MM.1S (cell line): ENCODE measurements around the gene HMX1.

ENCODE experiments used
- DNase-seq: peaks from one replicate; pipeline ENCODE4 v3.0.0-alpha.2; 2015
- H2AFZ ChIP-seq: fragments of 300-600 bp; sonication (generic); 2 replicates; pipeline ENCODE4 v1.6.0; 2016; ENCODE audit warnings: antibody characterized with exemption, low read length
- H3F3A ChIP-seq: fragments of 300-600 bp; sonication (generic); 2 replicates; pipeline ENCODE4 v1.6.1; 2016; ENCODE audit warnings: mild to moderate bottlenecking, antibody characterized with exemption, low read length, moderate library complexity, mixed read lengths; ENCODE audit not compliant: insufficient read depth
- H3K27ac ChIP-seq: fragments of 300-600 bp; sonication (generic); 2 replicates; pipeline ENCODE4 v1.5.1; 2016; ENCODE audit warnings: mild to moderate bottlenecking, low read length
- H3K27me3 ChIP-seq: fragments of 300-600 bp; sonication (generic); replicated peaks from 2 replicates; pipeline ENCODE4 v1.6.0; 2016; ENCODE audit warnings: low read length; ENCODE audit not compliant: insufficient read depth
- H3K36me3 ChIP-seq: fragments of 300-600 bp; sonication (generic); replicated peaks from 2 replicates; pipeline ENCODE4 v1.6.1; 2016; ENCODE audit warnings: mild to moderate bottlenecking, low read length, mixed read lengths; ENCODE audit not compliant: insufficient read depth
- H3K4me1 ChIP-seq: fragments of 300-600 bp; sonication (generic); 2 replicates; pipeline ENCODE4 v1.6.1; 2016; ENCODE audit warnings: low read length, mixed read lengths
- H3K4me2 ChIP-seq: fragments of 300-600 bp; sonication (generic); 2 replicates; pipeline ENCODE4 v1.6.0; 2016; ENCODE audit warnings: low read depth, low read length
- H3K4me3 ChIP-seq: fragments of 300-600 bp; sonication (generic); 2 replicates; pipeline ENCODE4 v1.5.1; 2016; ENCODE audit warnings: low read length, mixed read lengths
- H3K79me2 ChIP-seq: fragments of 300-600 bp; sonication (generic); 2 replicates; pipeline ENCODE4 v1.6.1; 2016; ENCODE audit warnings: mixed run types, low read length, mixed read lengths
- H3K9ac ChIP-seq: fragments of 300-600 bp; sonication (generic); 2 replicates; pipeline ENCODE4 v1.6.1; 2016; ENCODE audit warnings: low read length, mixed read lengths
- H3K9me2 ChIP-seq: fragments of 300-600 bp; sonication (generic); replicated peaks from 2 replicates; pipeline ENCODE4 v1.6.1; 2016; ENCODE audit warnings: mild to moderate bottlenecking, low read length, mixed read lengths; ENCODE audit not compliant: insufficient read depth
- H3K9me3 ChIP-seq: fragments of 300-600 bp; sonication (generic); replicated peaks from 2 replicates; pipeline ENCODE4 v1.6.1; 2016; ENCODE audit warnings: mild to moderate bottlenecking, low read length, mixed read lengths; ENCODE audit not compliant: insufficient read depth
- H4K20me1 ChIP-seq: fragments of 300-600 bp; sonication (generic); 2 replicates; pipeline ENCODE4 v1.6.1; 2016; ENCODE audit warnings: mild to moderate bottlenecking, low read length, moderate library complexity, mixed read lengths; ENCODE audit not compliant: insufficient read depth
- EZH2 ChIP-seq: fragments of 300-600 bp; sonication (generic); optimal IDR thresholded peaks from 2 replicates; pipeline ENCODE3; 2017; ENCODE audit warnings: low read depth, mild to moderate bottlenecking, antibody characterized with exemption, low read length, mixed read lengths
- EZH2phosphoT487 ChIP-seq: fragments of 300-600 bp; sonication (generic); IDR thresholded peaks from 2 replicates; pipeline ENCODE4 v1.6.1; 2018; ENCODE audit warnings: antibody characterized with exemption, low read length
- TF ChIP-seq, protein P1 (sequence below): fragments of 300-600 bp; sonication (generic); IDR thresholded peaks from 2 replicates; pipeline ENCODE4 v1.5.1; 2016; ENCODE audit warnings: antibody characterized with exemption, low read length, mixed read lengths

The HMX1 gene

DNA sequence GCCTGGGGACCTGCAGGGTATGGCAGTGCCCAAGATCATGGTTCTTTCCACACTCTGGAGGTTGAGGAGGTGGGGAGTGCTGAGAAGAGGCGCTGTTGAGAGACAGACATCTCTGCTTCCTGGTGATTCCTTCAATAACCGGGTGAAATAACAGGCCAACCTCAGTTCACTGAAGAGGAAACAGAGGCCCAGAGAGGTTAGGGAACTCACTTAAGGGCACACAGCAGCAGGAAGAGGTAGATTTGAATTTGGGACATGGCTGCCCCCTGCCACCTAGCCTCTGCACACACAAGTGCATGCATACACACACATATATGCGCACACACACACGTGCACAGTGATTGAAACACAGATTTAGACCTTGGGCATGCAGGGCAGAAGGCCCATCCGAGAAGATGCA, 24.9 kb upstream of the HMX1 start:
- H3K4me1 ChIP-seq = no peaks in the 10 kb centered on the region
- peaks cover 95% of the 10 kb centered on the region for H3K27me3 ChIP-seq
- H3K9me2 ChIP-seq = no peaks in the 10 kb centered on the region
- H3K4me3 ChIP-seq = no peak overlapping the region
- DNase-seq = no peak
- H3K4me2 ChIP-seq = no peak overlapping the region
- peaks cover 4% of the 10 kb centered on the region; the same call in 1 of the 2 replicates for H3K9me3 ChIP-seq
- H4K20me1 ChIP-seq = no peaks in the 10 kb centered on the region
- no peak overlapping the region for H2AFZ ChIP-seq
- no peaks in the 10 kb centered on the region for H3K36me3 ChIP-seq
- no peaks in the 10 kb centered on the region for H3K79me2 ChIP-seq
- no peak overlapping the region for H3K9ac ChIP-seq
- H3K27ac ChIP-seq = no peak overlapping the region
- no peak for TF ChIP-seq EZH2
- TF ChIP-seq, protein P1, sequence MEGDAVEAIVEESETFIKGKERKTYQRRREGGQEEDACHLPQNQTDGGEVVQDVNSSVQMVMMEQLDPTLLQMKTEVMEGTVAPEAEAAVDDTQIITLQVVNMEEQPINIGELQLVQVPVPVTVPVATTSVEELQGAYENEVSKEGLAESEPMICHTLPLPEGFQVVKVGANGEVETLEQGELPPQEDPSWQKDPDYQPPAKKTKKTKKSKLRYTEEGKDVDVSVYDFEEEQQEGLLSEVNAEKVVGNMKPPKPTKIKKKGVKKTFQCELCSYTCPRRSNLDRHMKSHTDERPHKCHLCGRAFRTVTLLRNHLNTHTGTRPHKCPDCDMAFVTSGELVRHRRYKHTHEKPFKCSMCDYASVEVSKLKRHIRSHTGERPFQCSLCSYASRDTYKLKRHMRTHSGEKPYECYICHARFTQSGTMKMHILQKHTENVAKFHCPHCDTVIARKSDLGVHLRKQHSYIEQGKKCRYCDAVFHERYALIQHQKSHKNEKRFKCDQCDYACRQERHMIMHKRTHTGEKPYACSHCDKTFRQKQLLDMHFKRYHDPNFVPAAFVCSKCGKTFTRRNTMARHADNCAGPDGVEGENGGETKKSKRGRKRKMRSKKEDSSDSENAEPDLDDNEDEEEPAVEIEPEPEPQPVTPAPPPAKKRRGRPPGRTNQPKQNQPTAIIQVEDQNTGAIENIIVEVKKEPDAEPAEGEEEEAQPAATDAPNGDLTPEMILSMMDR = no peak
- TF ChIP-seq EZH2phosphoT487 = no peak
- H3F3A ChIP-seq = no peaks in the 10 kb centered on the region

DNA sequence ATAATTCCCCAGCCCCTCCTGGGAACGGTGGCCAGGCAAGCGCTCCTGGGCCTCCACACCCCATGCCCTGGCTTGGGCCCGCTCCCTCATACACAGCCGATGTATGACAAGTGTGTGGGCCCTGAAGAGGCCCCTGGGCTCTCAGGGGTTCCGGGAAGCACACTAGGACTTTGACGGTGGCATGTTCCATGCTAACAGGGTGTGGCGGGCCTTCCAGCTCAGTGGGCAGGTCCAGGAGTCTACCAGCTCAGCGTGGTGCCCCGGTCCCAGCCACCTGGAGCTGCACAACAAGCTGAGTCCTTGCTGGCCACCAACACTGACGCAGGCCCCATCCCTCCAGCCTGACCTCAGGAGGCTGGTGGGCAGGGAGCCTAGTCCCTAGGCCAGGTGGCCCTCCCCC, 24.4 kb upstream of the HMX1 start:
- H3K4me3 ChIP-seq = no peak overlapping the region
- H3K27me3 ChIP-seq = peaks cover 95% of the 10 kb centered on the region
- H3K27ac ChIP-seq = no peak overlapping the region
- H3K79me2 ChIP-seq = no peaks in the 10 kb centered on the region
- no peaks in the 10 kb centered on the region for H4K20me1 ChIP-seq
- no peak for TF ChIP-seq EZH2
- TF ChIP-seq, protein P1 = no peak
- TF ChIP-seq EZH2phosphoT487 = no peak
- H3K4me1 ChIP-seq = no peaks in the 10 kb centered on the region
- no peak overlapping the region for H3K9ac ChIP-seq
- no peak for DNase-seq
- no peaks in the 10 kb centered on the region for H3F3A ChIP-seq
- no peaks in the 10 kb centered on the region for H3K36me3 ChIP-seq
- H3K9me3 ChIP-seq = peaks cover under 1% of the 10 kb centered on the region; the same call in 1 of the 2 replicates
- H3K4me2 ChIP-seq = no peak overlapping the region
- no peak overlapping the region for H2AFZ ChIP-seq
- no peaks in the 10 kb centered on the region for H3K9me2 ChIP-seq

DNA sequence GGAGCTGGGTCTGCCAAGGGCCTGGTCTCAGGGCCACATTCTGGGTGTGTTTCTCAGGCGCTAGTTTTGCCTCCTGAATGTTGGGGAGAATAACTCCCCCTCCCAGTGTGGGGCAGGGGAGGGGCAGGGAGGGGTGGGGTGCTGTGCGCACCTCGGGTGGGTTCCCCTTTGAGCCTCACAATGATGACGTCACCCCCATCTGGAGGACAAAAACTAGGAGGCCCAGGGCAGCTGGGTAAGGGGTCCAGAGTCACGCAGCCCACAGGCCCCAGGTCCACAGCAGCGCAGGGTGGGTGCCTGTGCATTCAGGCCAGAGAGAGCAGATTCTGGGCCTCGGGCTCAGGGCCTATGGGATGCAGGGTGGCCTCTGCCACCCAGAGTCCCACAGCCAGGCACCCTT, 23.7 kb upstream of the HMX1 start:
- DNase-seq = no peak
- Histone ChIP-seq H4K20me1 (no peaks in the 10 kb centered on the region), H3F3A (no peaks in the 10 kb centered on the region), H3K9me3 (no peaks in the 10 kb centered on the region), H3K4me2 (no peak overlapping the region), H3K27ac (no peak overlapping the region), H3K9me2 (no peaks in the 10 kb centered on the region), H2AFZ (no peak overlapping the region), H3K27me3 (peaks cover 95% of the 10 kb centered on the region), H3K79me2 (no peaks in the 10 kb centered on the region), H3K9ac (no peak overlapping the region), H3K4me1 (no peaks in the 10 kb centered on the region), H3K36me3 (no peaks in the 10 kb centered on the region), H3K4me3 (no peak overlapping the region)
- TF ChIP-seq, protein P1 = no peak
- TF ChIP-seq EZH2 = no peak
- no peak for TF ChIP-seq EZH2phosphoT487

DNA sequence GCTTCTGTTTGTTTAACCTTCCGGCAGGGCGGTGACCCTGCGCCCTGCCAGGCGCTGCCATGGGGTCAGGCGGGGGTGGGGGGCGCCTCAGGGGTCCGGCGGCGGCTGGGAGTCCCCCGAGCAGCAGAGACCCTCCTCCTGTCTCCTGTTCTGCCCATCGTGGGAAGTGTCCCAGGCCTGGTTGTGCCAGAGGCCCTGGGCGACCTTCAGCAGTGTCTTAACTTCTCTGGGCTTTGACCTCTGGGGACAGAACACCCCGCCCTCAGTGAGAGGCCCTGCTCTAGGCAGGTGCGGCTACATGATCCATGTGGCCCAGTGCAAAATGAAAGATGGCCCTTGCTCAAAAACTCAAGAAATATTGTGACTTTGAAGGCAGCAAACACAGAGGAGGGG, 22.8 kb upstream of the HMX1 start:
- no peaks in the 10 kb centered on the region for H3K4me1 ChIP-seq
- H3K27me3 ChIP-seq = peaks cover 93% of the 10 kb centered on the region

More for the DNA sequence above, 22.8 kb upstream of the HMX1 start:
- Histone ChIP-seq H3K79me2 (no peaks in the 10 kb centered on the region), H3K9ac (no peak overlapping the region), H4K20me1 (no peaks in the 10 kb centered on the region), H3F3A (no peaks in the 10 kb centered on the region), H3K9me3 (no peaks in the 10 kb centered on the region), H3K4me3 (no peak overlapping the region), H2AFZ (no peak overlapping the region), H3K9me2 (no peaks in the 10 kb centered on the region), H3K4me2 (no peak overlapping the region), H3K27ac (no peak overlapping the region), H3K36me3 (no peaks in the 10 kb centered on the region)
- no peak for TF ChIP-seq EZH2
- TF ChIP-seq EZH2phosphoT487 = no peak
- no peak for DNase-seq
